ENCODE results near the gene TUBAL3.

The TUBAL3 gene

GRCh38 chr10:5400468-5401240 lies 4.0 kb downstream of the TUBAL3 start:
- ChIA-PET CTCF (interaction anchor here (0.9 kb wide), 2 partner anchors 9 to 473 kb away, joined by 3 to 4 read pairs; no protein-coding TSS in a partner anchor), POLR2A (no interaction called here)
- Histone ChIP-seq H3K4me3 (ENCODE audit: low read depth, low read length) (no peak overlapping the region), H3K4me1 (ENCODE audit: control insufficient read depth, insufficient read depth, low read length) (no peaks in the 10 kb centered on the region), H3K36me3 (ENCODE audit: control insufficient read depth in 2 of 2, insufficient read depth in 1 of 2, low read length in 2 of 2) (no peaks in the 10 kb centered on the region), H3K27ac (ENCODE audit: extremely low read depth, low read depth, low read length) (no peak overlapping the region), H3K9me3 (ENCODE audit: control insufficient read depth, insufficient read depth, low read depth, low read length) (no peaks in the 10 kb centered on the region)
- TF ChIP-seq BCL6B (tag by site-specific recombination; IDR thresholded peaks at IDR 0.05) (no peak), ZFP37 (tag by site-specific recombination; IDR thresholded peaks at IDR 0.05) (no peak), ZNF776 (tag by site-specific recombination; IDR thresholded peaks at IDR 0.05; ENCODE audit: borderline replicate concordance) (no peak)

- no peak overlapping the region for H3K27ac ChIP-seq (ENCODE audit: extremely low read depth, low read depth, low read length)
- H3K4me1 ChIP-seq (ENCODE audit: control insufficient read depth, insufficient read depth, low read length): no peaks in the 10 kb centered on the region
- TF ChIP-seq ZNF114 (tag by site-specific recombination; IDR thresholded peaks at IDR 0.05) (no peak), ZNF350 (tag by site-specific recombination; IDR thresholded peaks at IDR 0.05) (no peak)
- POLR2A ChIA-PET: no interaction called here
- no peaks in the 10 kb centered on the region for H3K36me3 ChIP-seq (ENCODE audit: control insufficient read depth in 2 of 2, insufficient read depth in 1 of 2, low read length in 2 of 2)
- CTCF ChIA-PET: interaction anchor here (1.3 kb wide), 1 partner anchor 16 kb away, joined by 4 read pairs; no protein-coding TSS in a partner anchor
- no peak overlapping the region for H3K4me3 ChIP-seq (ENCODE audit: low read depth, low read length)
- no peaks in the 10 kb centered on the region for H3K9me3 ChIP-seq (ENCODE audit: control insufficient read depth, insufficient read depth, low read depth, low read length)
These were observed 5.3 kb downstream of the TUBAL3 start for GRCh38 chr10:5399332-5399731.

GRCh38 chr10:5396556-5397300 lies 7.9 kb downstream of the TUBAL3 start:
- Histone ChIP-seq H3K36me3 (ENCODE audit: control insufficient read depth in 2 of 2, insufficient read depth in 1 of 2, low read length in 2 of 2) (no peaks in the 10 kb centered on the region), H3K9me3 (ENCODE audit: control insufficient read depth, insufficient read depth, low read depth, low read length) (no peaks in the 10 kb centered on the region), H3K4me1 (ENCODE audit: control insufficient read depth, insufficient read depth, low read length) (no peaks in the 10 kb centered on the region), H3K4me3 (ENCODE audit: low read depth, low read length) (no peak overlapping the region), H3K27ac (ENCODE audit: extremely low read depth, low read depth, low read length) (no peak overlapping the region)
- TF ChIP-seq ZSCAN23 (tag by site-specific recombination; IDR thresholded peaks at IDR 0.05) (no peak), YY2 (tag by site-specific recombination; IDR thresholded peaks at IDR 0.05) (no peak)
- ChIA-PET CTCF (interaction anchor here (1.0 to 1.1 kb wide), 2 partner anchors 13 to 45 kb away, joined by 3 to 8 read pairs; no protein-coding TSS in a partner anchor), POLR2A (no interaction called here)

GRCh38 chr10:5395168-5395567 lies 9.5 kb downstream of the TUBAL3 start:
- Histone ChIP-seq H3K27ac (ENCODE audit: extremely low read depth, low read depth, low read length) (no peak overlapping the region), H3K36me3 (ENCODE audit: control insufficient read depth in 2 of 2, insufficient read depth in 1 of 2, low read length in 2 of 2) (no peaks in the 10 kb centered on the region), H3K9me3 (ENCODE audit: control insufficient read depth, insufficient read depth, low read depth, low read length) (no peaks in the 10 kb centered on the region), H3K4me3 (ENCODE audit: low read depth, low read length) (no peak overlapping the region), H3K4me1 (ENCODE audit: control insufficient read depth, insufficient read depth, low read length) (no peaks in the 10 kb centered on the region)
- POLR2A ChIA-PET: no interaction called here
- CTCF ChIA-PET: interaction anchor here (1.0 kb wide), 1 partner anchor 12 kb away, joined by 3 read pairs; no protein-coding TSS in a partner anchor
- TF ChIP-seq ZNF239 (tag by site-specific recombination; IDR thresholded peaks at IDR 0.05) (no peak), ZNF639 (tag by site-specific recombination; IDR thresholded peaks at IDR 0.05) (no peak), ZSCAN30 (tag by site-specific recombination; IDR thresholded peaks at IDR 0.05) (no peak), KLF9 (tag by site-specific recombination; IDR thresholded peaks at IDR 0.05; ENCODE audit: low read depth) (no peak), ZNF121 (tag by site-specific recombination; IDR thresholded peaks at IDR 0.05) (no peak), ZNF426 (tag by site-specific recombination; IDR thresholded peaks at IDR 0.05) (no peak), KLF8 (tag by site-specific recombination; IDR thresholded peaks at IDR 0.05) (no peak), ZNF280D (tag by site-specific recombination; IDR thresholded peaks at IDR 0.05) (no peak), ZNF654 (tag by site-specific recombination; IDR thresholded peaks at IDR 0.05; ENCODE audit: low read depth) (no peak), ZNF704 (tag by site-specific recombination; IDR thresholded peaks at IDR 0.05) (no peak), ZNF266 (tag by site-specific recombination; IDR thresholded peaks at IDR 0.05; ENCODE audit: low read depth) (no peak), KLF7 (tag by site-specific recombination; IDR thresholded peaks at IDR 0.05; ENCODE audit: borderline replicate concordance) (no peak), ZNF404 (tag by site-specific recombination; IDR thresholded peaks at IDR 0.05) (no peak)
